CD4-positive, alpha-beta T cell treated with Interleukin-17A for 1 hour (primary cell): Measurements from ENCODE around the gene RPSA.

Experiments
- DNase-seq: peaks from one replicate; pipeline ENCODE4 v3.0.0-alpha.2; 2020

Gene RPSA

DNA sequence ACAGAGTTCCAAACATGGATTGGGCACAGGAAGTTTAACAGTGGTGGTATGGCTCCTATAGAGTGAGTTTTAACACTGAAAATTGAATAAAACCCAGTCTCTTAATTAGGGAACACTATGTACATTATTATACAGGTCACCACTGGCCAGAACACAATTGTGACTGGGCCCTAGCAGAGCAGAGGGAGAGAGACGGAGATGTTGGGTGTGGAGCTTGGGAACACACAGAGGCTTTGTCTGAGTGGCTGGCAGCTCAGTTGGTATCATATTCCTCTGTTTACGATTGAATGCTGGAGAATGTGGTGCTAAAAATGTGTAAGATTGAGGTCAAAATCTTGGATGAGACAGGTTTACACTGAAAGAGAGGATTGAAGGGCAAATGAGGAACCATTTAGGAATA lies 54.2 kb downstream of the RPSA start:
- no peak for DNase-seq
